ENCODE measurements around the gene NUAK1. TPM values are rescaled to one million over a fixed set of nuclear protein-coding genes. Genes with fewer than 3 reads are reported as not detected.
"Not testable (repeated sequence)": the region's sequence is repeated elsewhere in the genome, so short reads cannot be mapped to it uniquely, and the experiment has no call there.

NUAK1 gene
- total RNA-seq, 2 experiments from 2014 or later, result not detected

- ChIA-PET POLR2A (no interaction called here), CTCF (interaction anchor here (2.0 kb wide), 1 partner anchor 15 kb away, joined by 4 read pairs; no protein-coding TSS in a partner anchor)
Observed at GRCh38 chr12:106149096-106149784, 10.5 kb upstream of the NUAK1 start.

DNA sequence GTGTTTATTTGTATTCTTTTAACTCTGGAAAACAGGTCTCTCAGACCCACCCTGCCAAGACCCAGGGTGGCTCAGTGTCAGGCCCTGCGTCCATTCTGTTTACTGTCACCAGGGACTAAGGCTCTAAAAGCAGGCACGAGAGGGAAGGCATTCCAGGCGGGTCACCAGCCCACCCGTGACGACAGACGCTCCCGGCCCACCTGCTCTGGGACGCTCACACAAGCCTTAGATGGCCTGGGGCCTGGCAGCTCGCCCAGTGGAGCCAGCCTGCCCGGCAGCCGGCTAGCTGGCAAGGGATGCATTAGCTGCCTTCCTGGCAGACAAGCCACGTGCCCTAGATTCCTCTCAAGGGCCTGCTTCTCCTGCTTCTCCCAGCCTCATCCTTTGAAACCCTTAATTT lies 9.2 kb upstream of the NUAK1 start:
- CTCF ChIA-PET, result interaction anchor here (2.0 kb wide), 1 partner anchor 14 kb away, joined by 4 read pairs; no protein-coding TSS in a partner anchor
- POLR2A ChIA-PET, result no interaction called here

DNA sequence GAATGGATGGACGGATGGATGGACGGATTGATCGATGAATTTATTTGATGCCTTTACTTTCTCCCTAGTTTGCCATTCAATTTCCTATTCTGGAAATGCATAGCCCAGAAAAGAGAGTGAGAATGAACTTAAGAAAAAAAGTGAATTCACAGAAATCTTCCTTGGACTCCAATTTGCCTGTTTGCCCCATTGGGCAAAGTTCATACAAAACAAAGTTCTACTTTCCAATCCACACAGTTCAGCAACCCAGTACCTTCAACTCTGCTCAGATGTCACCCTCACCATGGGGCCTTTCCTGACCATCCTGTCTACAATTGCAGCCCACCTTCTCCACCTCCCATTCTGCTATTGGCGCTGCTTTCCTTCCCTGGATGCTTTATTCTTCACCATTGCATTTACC lies 8.2 kb upstream of the NUAK1 start:
- ChIA-PET POLR2A (no interaction called here), CTCF (no interaction called here)

GRCh38 chr12:106145539-106146447 lies 7.0 kb upstream of the NUAK1 start:
- ChIA-PET CTCF (interaction anchor here (1.2 kb wide), 1 partner anchor 8 kb away, joined by 3 read pairs; no protein-coding TSS in a partner anchor), POLR2A (no interaction called here)

DNA sequence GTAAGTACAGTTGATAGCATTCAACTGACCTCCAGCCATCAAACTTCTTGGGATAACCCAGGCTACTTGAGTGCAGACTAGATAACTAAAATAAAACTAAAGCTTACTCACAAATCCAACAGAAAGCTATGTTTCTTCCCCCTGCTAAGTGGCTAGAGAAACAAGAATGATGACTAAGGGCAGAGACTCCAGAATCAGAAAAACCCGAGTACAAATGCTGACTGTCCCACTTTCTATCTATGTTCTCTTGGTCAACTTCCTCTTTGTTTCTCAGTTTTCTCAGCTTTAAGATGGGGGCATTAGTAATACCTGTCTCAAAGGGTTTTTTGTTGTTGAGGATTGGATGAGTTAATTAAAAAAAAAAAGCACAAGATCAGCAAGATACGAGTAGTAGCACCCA lies 6.1 kb upstream of the NUAK1 start:
- CTCF ChIA-PET, result interaction anchor here (1.1 to 1.2 kb wide), 2 partner anchors 8 to 9 kb away, joined by 3 to 4 read pairs; no protein-coding TSS in a partner anchor
- POLR2A ChIA-PET, result no interaction called here

DNA sequence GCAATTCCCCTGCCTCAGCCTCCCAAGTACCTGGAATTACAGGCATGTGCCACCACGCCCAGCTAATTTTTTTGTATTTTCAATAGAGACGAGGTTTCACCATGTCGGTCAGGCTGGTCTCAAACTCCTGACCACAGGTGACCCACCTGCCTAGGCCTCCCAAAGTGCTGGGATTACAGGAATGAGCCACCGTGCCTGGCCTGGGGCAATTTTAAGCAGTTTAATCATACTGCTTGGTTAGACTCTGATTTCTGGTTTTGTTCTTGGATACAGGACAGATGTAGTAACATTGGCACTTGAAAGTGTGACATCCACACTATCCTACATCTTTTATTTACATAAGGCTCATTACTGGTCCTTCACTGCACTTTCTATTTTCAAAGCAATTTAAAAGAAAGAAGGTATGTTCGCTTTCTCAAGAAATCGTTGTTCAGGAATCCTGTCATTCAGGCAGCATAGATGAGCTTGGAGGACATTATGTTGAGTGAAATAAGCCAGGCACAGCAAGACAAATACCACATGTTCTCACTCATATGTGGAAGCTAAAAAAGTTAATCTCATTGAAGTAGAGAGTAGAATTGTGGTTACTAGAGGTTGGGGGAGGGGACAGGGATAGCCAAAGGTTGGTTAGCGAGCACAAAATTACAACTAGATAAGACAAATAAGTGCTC lies 4.0 kb upstream of the NUAK1 start:
- ChIA-PET CTCF (interaction anchor here (0.7 kb wide), 1 partner anchor 81 kb away, joined by 4 read pairs; no protein-coding TSS in a partner anchor), POLR2A (no interaction called here)

- CTCF ChIA-PET, result interaction anchor here (0.7 kb wide), 1 partner anchor 82 kb away, joined by 4 read pairs; no protein-coding TSS in a partner anchor
- POLR2A ChIA-PET, result not testable (repeated sequence)
Observed at GRCh38 chr12:106141920-106142319, 3.2 kb upstream of the NUAK1 start.

GRCh38 chr12:106141452-106141851 lies 2.7 kb upstream of the NUAK1 start:
- ChIA-PET CTCF (no interaction called here), POLR2A (no interaction called here)

DNA sequence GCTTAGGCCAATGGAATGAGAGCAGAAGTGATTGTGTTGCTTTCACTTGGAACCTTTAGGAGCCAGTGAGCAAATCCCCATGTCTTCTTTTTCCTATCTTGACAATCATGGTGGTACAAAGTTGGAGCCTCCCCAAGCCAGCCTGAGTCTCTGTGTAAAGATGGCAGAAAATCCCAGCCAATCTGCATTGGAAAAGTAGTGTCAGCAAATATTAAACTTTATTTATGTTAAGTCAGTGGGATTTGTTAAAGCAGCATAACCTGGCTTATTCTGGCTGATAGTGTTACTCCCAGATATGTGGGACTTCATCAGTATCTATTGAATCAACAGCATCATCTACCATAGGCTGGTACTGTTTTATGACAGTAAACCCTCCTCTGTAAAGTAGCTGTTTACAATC lies 2.2 kb upstream of the NUAK1 start:
- ChIA-PET CTCF (no interaction called here), POLR2A (no interaction called here)

- ChIA-PET CTCF (no interaction called here), POLR2A (no interaction called here)
Observed at GRCh38 chr12:106140223-106140986, 1.7 kb upstream of the NUAK1 start.

GRCh38 chr12:106139422-106140171 lies 843 bp upstream of the NUAK1 start:
- POLR2A ChIA-PET, result no interaction called here
- CTCF ChIA-PET, result interaction anchor here (1.0 to 1.2 kb wide), 2 partner anchors 19 to 719 kb away, joined by 3 to 5 read pairs; no protein-coding TSS in a partner anchor

DNA sequence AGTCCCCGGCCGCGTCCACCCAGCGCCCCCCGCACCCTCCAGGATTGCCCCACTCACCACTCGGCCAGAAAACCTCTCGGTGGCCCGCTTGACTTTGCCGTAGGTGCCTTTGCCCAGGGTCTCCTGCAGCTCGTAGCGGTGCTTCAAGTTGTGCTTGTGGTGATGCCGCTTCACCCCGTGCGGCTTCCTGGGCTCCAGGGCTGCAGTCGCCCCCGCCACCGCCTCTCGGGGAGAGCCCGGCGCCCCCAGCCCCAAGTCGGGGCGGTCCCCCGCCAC lies 459 bp downstream of the NUAK1 start:
- CTCF ChIA-PET, result no interaction called here

GRCh38 chr12:106137530-106138356 lies 1.0 kb downstream of the NUAK1 start:
- POLR2A ChIA-PET, result no interaction called here
- CTCF ChIA-PET, result no interaction called here

More for the DNA sequence above, 459 bp downstream of the NUAK1 start:
- POLR2A ChIA-PET, result no interaction called here

- ChIA-PET POLR2A (no interaction called here), CTCF (interaction anchor here (0.7 to 1.4 kb wide), 7 partner anchors 8 to 716 kb away, joined by 3 to 7 read pairs (median 3); no protein-coding TSS in a partner anchor)
Observed at GRCh38 chr12:106136263-106136662, 2.5 kb downstream of the NUAK1 start.

GRCh38 chr12:106135781-106136180 lies 3.0 kb downstream of the NUAK1 start:
- ChIA-PET POLR2A (no interaction called here), CTCF (interaction anchor here (1.0 to 1.4 kb wide), 5 partner anchors 8 to 715 kb away, joined by 3 to 7 read pairs (median 3); no protein-coding TSS in a partner anchor)

- CTCF ChIA-PET, result interaction anchor here (1.3 to 2.3 kb wide), 2 partner anchors 14 to 714 kb away, joined by 4 to 8 read pairs; no protein-coding TSS in a partner anchor
- POLR2A ChIA-PET, result no interaction called here
Observed at GRCh38 chr12:106135075-106135474, 3.7 kb downstream of the NUAK1 start.

DNA sequence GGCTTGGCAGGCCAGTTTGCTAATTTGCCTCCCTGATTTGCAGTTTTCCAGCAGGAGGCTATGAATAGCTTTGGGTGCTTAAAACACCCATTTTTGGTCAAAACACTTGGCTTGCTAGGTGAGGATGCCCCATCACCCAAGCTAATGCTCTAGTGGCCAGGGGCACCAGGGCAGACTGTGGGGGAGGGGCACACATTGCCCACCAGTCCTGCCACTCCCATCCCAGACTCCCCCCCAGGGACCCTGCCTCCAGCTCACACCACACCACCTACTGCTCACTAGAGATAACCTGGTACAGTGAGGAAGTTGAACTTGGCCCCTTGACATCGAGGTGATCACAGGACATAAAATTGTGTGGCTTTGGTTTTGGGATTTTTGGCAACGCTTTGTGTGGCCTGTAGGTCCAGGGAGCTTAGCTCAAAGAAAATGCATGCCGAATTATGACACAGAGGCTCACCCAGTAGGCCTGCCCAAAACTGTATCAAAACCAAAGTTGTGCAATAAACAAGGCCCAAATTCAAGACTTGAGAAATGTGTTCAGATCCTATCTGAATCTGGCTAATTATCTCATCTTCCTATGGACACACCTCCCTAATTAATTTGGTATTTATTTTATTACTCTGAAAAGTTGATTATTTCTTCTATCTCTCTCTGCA lies 4.3 kb downstream of the NUAK1 start:
- POLR2A ChIA-PET, result no interaction called here
- CTCF ChIA-PET, result interaction anchor here (1.3 to 2.3 kb wide), 2 partner anchors 15 to 714 kb away, joined by 4 to 8 read pairs; no protein-coding TSS in a partner anchor

Measured in activated CD8-positive, alpha-beta memory T cell treated with anti-CD3 and anti-CD28 coated beads for 36 hours (primary cell).